HG02678 (cell line): ENCODE measurements around the gene SLC22A1.
"Not testable (repeated sequence)": the region's sequence is repeated elsewhere in the genome, so short reads cannot be mapped to it uniquely, and the experiment has no call there.

Experiments used
- ATAC-seq: cut with Tn5 transposase; IDR thresholded peaks from one replicate; pipeline ENCODE4 v1.9.1; 2021; ENCODE audit warnings: mild to moderate bottlenecking, moderate library complexity; ENCODE audit not compliant: unreplicated experiment

The SLC22A1 gene

GRCh38 chr6:160121558-160121957 is at the start of gene SLC22A1:
Gene SLC22A1, plus strand, starts transcription at chr6:160121815. Its CDS starts 121 bp downstream, at chr6:160121936.
- no peak for ATAC-seq

DNA sequence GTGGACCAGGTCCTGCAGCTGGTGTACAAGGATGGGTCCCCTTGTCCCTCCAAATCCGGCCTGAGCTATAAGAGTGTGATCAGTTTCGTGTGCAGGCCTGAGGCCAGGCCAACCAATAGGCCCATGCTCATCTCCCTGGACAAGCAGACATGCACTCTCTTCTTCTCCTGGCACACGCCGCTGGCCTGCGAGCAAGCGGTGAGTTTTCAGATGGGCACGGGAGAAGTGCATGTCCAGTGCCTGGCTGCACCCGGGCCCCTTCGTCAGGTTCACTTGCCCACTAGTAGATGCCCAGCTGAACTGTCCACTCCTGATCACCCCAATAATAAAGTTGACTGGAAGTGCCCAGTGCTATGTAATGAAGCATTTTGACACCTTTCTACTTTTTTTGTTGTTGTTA is 48.3 kb upstream of the SLC22A1 start:
- ATAC-seq = no peak

DNA sequence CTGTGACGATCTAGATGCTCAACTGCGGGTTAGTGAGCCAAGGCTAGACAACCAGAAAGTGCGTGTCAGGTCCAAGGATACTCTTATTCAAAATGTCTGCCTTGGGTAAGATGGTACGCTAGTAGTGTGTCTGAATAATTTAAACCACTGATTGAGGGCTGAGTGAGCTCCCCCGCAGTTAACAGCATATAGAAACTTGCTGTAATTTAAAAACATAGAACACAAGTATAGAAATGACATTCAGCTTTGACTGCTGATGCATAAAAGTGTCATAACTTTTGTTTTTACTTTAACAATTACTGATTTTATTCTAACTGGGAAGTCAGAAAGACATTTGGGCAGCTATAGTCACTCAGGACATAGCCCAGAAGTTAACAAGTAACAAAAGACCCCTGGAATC is 45.6 kb upstream of the SLC22A1 start:
- ATAC-seq = no peak

- ATAC-seq = no peak
Measured at GRCh38 chr6:160077024-160077423, 44.6 kb upstream of the SLC22A1 start.

DNA sequence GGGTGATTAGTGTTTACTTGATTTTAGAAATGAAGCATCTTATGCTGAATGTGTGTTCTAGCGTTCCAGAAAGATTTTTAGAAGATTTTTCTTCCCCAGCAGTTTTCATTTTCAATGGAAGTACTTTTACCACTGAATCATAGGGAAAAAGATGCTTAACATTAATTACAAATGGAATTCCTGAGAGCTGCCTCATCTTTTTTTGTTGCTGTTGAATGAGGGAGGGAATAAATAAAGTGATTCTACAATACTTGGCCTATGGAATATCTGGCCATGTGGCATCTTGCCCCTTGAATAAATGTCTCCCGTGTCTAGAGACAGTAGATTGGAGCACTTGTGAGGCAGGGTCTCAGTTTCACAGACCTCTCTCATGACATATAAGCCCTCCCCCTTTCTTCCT is 44.1 kb upstream of the SLC22A1 start:
- ATAC-seq = no peak

DNA sequence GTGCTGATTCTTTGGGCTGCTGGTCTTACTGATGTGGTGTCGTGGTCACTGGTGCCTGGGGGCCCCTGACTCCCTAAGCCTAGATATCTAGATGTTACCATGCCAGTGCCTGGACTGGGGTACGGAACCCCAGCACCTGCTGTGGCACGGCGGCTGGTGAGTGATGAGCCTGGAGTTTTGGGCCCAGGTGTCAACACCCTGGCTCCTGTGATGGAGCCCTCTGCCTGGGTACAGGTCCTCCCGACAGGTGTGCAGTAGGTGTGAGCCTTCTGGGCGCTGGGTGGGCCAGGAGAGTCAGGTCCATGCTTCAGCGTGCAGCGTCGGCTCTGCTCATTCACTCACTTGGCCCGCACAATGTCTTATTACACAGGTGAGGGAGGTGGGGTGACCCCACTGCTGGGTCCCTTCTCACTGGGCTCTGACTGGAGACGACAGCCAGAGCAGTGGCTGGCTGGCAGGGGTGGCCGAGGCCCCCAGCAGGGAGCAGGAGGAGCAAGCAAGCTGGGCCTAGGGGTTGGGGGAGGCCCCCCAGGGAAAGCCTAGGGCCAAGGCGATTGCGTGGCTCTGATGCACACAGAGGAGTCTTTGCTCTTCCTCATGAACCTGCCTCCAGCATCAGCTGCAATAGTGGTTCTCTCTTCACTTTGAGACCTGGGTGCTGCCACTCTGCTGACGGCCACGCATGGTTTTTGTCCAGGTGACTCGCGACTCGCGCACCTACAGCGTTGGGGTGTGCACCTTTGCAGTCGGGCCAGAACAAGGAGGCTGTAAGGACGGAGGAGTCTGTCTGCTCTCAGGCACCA is 42.5 kb upstream of the SLC22A1 start:
- no peak for ATAC-seq

GRCh38 chr6:160079686-160080043 is 42.0 kb upstream of the SLC22A1 start:
- ATAC-seq = no peak

DNA sequence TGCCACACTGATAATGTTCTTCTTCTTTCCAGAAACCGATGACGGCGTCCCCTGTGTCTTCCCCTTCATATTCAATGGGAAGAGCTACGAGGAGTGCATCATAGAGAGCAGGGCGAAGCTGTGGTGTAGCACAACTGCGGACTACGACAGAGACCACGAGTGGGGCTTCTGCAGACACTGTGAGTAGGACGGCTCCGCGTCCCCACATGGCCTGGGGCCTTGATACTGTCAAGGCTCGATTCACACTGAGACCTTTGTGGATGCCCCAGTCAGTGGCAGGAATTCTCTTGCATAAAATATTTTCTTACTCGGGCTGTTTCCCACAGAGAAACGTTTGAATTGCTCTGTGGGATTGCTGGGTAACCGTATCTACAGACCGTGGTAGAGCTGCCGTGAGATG is 41.5 kb upstream of the SLC22A1 start:
- ATAC-seq = no peak

GRCh38 chr6:160081398-160081797 is 40.2 kb upstream of the SLC22A1 start:
- no peak for ATAC-seq

DNA sequence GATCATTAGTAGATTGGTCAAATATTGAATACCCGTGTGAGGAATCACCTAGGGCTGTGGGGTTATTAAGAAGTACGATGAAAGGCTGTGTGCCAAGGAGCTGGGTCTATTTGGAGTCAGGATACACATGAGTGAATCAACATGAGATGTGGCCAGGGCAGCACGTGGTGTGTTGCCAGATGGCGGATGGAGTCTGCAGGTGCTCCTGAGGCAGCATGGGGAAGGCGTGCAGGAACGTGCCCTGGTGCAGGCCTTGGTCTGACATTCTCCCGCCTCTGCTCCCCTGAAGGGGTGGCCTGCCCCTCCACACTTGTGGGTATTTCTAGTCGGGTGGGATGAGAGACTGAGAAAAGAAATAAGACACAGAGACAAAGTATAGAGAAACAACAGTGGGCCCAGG is 39.0 kb upstream of the SLC22A1 start:
- no peak for ATAC-seq

- no peak for ATAC-seq
Measured at GRCh38 chr6:160084198-160084776, 37.3 kb upstream of the SLC22A1 start.

DNA sequence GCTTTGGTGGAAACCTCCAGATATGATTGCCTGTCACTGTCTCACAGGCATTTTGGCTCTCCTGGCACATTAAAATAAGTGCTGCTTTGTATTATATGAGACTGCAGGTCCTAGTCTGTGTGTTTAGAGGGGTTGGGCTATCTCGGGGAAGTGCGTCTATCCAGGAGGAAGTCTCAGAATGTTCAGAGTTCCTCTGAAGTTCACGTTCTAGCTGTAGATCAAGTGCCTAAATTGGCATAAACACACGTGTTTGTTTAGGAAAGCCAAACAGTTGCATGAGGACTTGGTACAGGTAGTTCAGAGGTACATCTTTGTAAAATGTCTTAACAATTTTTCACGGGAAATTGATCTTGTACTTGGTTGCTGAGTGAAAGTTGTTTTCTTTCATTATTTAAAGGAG is 36.4 kb upstream of the SLC22A1 start:
- ATAC-seq = no peak

DNA sequence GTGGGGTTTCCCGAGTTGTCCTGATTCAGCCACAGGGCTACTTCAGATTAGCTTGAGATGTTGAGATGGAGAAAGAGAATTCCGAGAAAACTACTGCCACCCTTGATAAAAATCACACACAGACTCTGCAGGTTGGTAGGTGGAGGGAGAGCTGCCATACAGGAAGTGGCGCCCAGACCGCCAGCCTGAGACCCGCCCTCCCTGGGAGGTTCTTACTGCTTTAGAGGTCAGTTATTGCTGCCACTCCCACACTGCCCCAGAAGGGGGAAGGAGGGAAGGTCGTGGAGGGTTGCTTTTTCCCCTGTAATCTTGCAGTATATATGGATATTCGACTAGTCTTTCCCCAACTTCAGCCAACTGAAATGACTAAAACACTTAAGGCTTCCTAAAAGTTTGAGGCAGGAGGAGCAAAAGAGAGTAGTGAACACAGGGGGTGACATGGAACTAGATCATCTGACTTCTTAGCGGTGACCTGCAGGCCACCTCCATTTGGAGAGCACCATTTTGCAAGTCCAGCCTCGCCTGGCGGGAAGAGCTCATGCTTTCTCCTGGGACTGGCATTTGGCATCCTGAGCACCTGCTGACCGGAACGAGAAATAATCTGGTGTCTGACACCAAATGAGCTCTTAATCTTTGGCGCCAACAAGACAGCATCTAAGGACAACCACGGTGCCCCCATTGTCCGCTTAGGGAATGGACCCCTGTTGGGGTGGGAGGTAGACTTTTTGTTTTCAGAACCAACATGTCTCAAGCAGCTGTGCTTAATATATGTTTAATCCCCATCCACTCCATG is 35.7 kb upstream of the SLC22A1 start:
- ATAC-seq = no peak

DNA sequence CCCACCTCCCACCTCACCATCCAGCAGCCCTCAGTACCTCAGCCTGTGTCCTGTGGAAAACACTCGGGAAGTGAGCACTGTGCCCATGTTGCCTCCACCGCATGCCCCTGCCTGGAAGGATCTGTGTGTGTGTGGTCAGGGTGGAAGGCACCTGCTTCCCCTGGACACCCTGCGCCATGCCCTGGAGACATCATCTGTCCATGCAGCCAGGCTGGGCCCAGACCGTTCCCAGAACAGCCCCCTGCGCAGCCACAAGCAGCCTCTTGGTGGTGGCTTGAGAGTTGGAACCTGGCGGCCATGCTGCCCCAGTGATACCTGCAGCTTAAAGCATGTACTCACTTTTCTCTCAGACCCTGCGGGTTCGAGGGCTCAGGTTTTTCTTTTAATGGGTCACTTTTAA is 34.9 kb upstream of the SLC22A1 start:
- no peak for ATAC-seq

- ATAC-seq = no peak
Measured at GRCh38 chr6:160088069-160088783, 33.4 kb upstream of the SLC22A1 start.

- ATAC-seq = no peak
Measured at GRCh38 chr6:160088784-160089533, 32.7 kb upstream of the SLC22A1 start.

- ATAC-seq = no peak
Measured at GRCh38 chr6:160089534-160089897, 32.1 kb upstream of the SLC22A1 start.

GRCh38 chr6:160090442-160091239 is 31.0 kb upstream of the SLC22A1 start:
- ATAC-seq = not testable (repeated sequence)

- not testable (repeated sequence) for ATAC-seq
Measured at GRCh38 chr6:160092176-160092575, 29.4 kb upstream of the SLC22A1 start.

DNA sequence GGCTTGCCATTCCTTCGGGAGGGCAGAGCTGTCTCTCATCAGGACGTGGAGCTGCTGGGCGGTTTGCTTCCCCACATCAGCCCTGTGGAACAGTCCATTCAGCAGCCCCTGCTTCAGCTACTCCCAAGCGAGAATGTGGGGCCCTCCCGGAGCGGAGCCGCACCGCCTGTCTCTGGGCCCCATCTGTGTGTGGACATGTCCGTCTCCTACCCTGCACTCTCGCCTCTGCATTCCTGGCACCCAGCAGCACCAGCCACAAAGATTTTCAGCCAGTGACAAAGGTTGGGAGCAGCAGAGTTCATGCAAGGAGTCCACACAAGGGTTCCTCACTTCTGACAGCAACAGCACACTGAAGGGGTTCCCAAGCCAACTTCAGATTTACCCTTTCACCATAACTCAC is 29.0 kb upstream of the SLC22A1 start:
- ATAC-seq = no peak
